ENCODE data around the gene MTMR3.

DNA sequence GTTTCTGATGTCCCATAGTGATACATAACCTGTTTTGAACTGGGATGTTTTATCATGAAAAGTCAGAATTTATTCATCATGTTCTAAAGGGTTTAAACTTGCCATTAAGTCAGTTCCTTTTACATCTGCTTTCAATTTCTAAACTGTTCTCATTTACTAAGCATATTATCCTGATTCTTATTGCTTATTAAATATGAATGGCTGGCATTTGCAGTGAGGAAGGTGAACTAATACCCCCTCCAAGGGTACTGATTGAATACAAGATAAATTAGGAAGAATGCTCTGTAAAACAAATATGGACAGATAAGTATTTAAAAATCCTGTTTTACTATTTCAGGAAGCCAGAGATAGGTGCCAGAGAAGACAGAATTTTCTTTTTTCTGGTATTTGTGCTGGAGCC lies 126.5 kb downstream of the MTMR3 start:
- TF ChIP-seq, protein P1, sequence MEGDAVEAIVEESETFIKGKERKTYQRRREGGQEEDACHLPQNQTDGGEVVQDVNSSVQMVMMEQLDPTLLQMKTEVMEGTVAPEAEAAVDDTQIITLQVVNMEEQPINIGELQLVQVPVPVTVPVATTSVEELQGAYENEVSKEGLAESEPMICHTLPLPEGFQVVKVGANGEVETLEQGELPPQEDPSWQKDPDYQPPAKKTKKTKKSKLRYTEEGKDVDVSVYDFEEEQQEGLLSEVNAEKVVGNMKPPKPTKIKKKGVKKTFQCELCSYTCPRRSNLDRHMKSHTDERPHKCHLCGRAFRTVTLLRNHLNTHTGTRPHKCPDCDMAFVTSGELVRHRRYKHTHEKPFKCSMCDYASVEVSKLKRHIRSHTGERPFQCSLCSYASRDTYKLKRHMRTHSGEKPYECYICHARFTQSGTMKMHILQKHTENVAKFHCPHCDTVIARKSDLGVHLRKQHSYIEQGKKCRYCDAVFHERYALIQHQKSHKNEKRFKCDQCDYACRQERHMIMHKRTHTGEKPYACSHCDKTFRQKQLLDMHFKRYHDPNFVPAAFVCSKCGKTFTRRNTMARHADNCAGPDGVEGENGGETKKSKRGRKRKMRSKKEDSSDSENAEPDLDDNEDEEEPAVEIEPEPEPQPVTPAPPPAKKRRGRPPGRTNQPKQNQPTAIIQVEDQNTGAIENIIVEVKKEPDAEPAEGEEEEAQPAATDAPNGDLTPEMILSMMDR (IDR thresholded peaks at IDR 0.05): no peak
- TF ChIP-seq POLR2A (IDR thresholded peaks at IDR 0.05): no peak

All from right lobe of liver (tissue), 4 donors.